HEK293 (cell line): ENCODE results near the gene CRNKL1.
A peak's percentile ranks its signal among the peaks of the same experiment; 100 is the strongest.

ENCODE experiments used
- CTCF ChIA-PET: fragments of 350-600 bp; formaldehyde crosslinking; extraction: SDS; loops from one replicate; lab custom pipeline; 2021; ENCODE audit warnings: antibody characterized with exemption; lab: Yijun Ruan, JAX
- POLR2A ChIA-PET: fragments of 300-600 bp; formaldehyde crosslinking; extraction: SDS; loops from one replicate; lab custom pipeline; 2020; ENCODE audit warnings: antibody characterized with exemption, inconsistent platforms; lab: Yijun Ruan, JAX
- H3K27ac ChIP-seq: fragments of 200-500 bp; sonication (Bioruptor generic); 2 replicates; pipeline ENCODE4 v1.5.1; 2014; ENCODE audit warnings: low read depth, low read length, control low read depth, inconsistent platforms; ENCODE audit errors: extremely low read depth
- H3K36me3 ChIP-seq, 2 experiments: fragments of 200-500 bp in 1 of 2; sonication (Bioruptor generic) in 1 of 2; 1 replicate in 1 of 2; 2 replicates in 1 of 2; pipeline ENCODE4 v1.5.1; 2014 to 2017; ENCODE audit warnings: inconsistent platforms in 2 of 2, low read length in 2 of 2; ENCODE audit not compliant: control insufficient read depth in 2 of 2, insufficient read depth in 1 of 2
- H3K4me1 ChIP-seq: fragments of 200-500 bp; sonication (Bioruptor generic); 2 replicates; pipeline ENCODE4 v1.5.1; 2014; ENCODE audit warnings: mild to moderate bottlenecking, low read length, inconsistent platforms; ENCODE audit not compliant: control insufficient read depth, insufficient read depth
- H3K4me3 ChIP-seq: 2 replicates; pipeline ENCODE4 v1.5.1; 2011; ENCODE audit warnings: low read depth, mild to moderate bottlenecking, control low read depth, low read length, moderate library complexity
- H3K9me3 ChIP-seq: fragments of 200-500 bp; sonication (Bioruptor generic); 2 replicates; pipeline ENCODE4 v1.5.1; 2014; ENCODE audit warnings: low read depth, low read length, inconsistent platforms; ENCODE audit not compliant: control insufficient read depth, insufficient read depth
- KLF9 ChIP-seq: fragments of 450-650 bp; formaldehyde crosslinking; IDR thresholded peaks from 2 replicates; pipeline ENCODE4 v1.5.1; 2016; ENCODE audit warnings: missing biosample characterization, missing genetic modification characterization, low read depth
- SP2 ChIP-seq: fragments of 450-650 bp; formaldehyde crosslinking; IDR thresholded peaks from 2 replicates; pipeline ENCODE4 v1.5.1; 2016; ENCODE audit warnings: missing biosample characterization, missing genetic modification characterization
- SP7 ChIP-seq: fragments of 450-650 bp; formaldehyde crosslinking; IDR thresholded peaks from 2 replicates; pipeline ENCODE4 v1.5.1; 2016; ENCODE audit warnings: missing biosample characterization, missing genetic modification characterization
- ZBTB10 ChIP-seq: fragments of 450-650 bp; formaldehyde crosslinking; IDR thresholded peaks from 2 replicates; pipeline ENCODE4 v1.5.1; 2016; ENCODE audit warnings: missing biosample characterization, missing genetic modification characterization
- ZNF121 ChIP-seq: fragments of 450-650 bp; formaldehyde crosslinking; IDR thresholded peaks from 2 replicates; pipeline ENCODE4 v1.5.1; 2016; ENCODE audit warnings: missing biosample characterization, missing genetic modification characterization
- ZNF140 ChIP-seq: fragments of 450-650 bp; formaldehyde crosslinking; IDR thresholded peaks from 2 replicates; pipeline ENCODE4 v1.5.1; 2016; ENCODE audit warnings: missing biosample characterization, missing genetic modification characterization
- ZNF223 ChIP-seq: fragments of 450-650 bp; formaldehyde crosslinking; IDR thresholded peaks from 2 replicates; pipeline ENCODE4 v1.5.1; 2016; ENCODE audit warnings: missing biosample characterization, missing genetic modification characterization
- ZNF280D ChIP-seq: fragments of 450-650 bp; formaldehyde crosslinking; IDR thresholded peaks from 2 replicates; pipeline ENCODE4 v1.5.1; 2016; ENCODE audit warnings: missing biosample characterization, missing genetic modification characterization
- ZNF362 ChIP-seq: fragments of 450-650 bp; formaldehyde crosslinking; IDR thresholded peaks from 2 replicates; pipeline ENCODE4 v1.5.1; 2016; ENCODE audit warnings: missing biosample characterization, missing genetic modification characterization
- ZNF391 ChIP-seq: fragments of 450-650 bp; formaldehyde crosslinking; IDR thresholded peaks from 2 replicates; pipeline ENCODE4 v1.5.1; 2016; ENCODE audit warnings: low read depth, missing biosample characterization, missing genetic modification characterization, borderline replicate concordance
- ZNF560 ChIP-seq: fragments of 450-650 bp; formaldehyde crosslinking; IDR thresholded peaks from 2 replicates; pipeline ENCODE4 v1.5.1; 2017; ENCODE audit warnings: missing biosample characterization, missing genetic modification characterization, borderline replicate concordance
- ZNF654 ChIP-seq: fragments of 450-650 bp; formaldehyde crosslinking; IDR thresholded peaks from 2 replicates; pipeline ENCODE4 v1.5.1; 2016; ENCODE audit warnings: low read depth, missing biosample characterization, missing genetic modification characterization

The CRNKL1 gene

GRCh38 chr20:19996917-19997316 is 55.3 kb downstream of the CRNKL1 start (continued):
- TF ChIP-seq ZNF280D (tag by site-specific recombination) (no peak), SP2 (tag by site-specific recombination) (no peak), ZNF121 (tag by site-specific recombination) (no peak), ZBTB10 (tag by site-specific recombination) (no peak)
- TF ChIP-seq, all 188 proteins: peak for 0

- H3K4me3 ChIP-seq = no peak overlapping the region
- H3K9me3 ChIP-seq = no peaks in the 10 kb centered on the region
- peaks cover 13% of the 10 kb centered on the region for H3K4me1 ChIP-seq
- CTCF ChIA-PET = interaction anchor here (0.7 to 0.9 kb wide), 2 partner anchors 93 to 321 kb away, joined by 3 read pairs; no protein-coding TSS in a partner anchor
- POLR2A ChIA-PET = no interaction called here
- TF ChIP-seq KLF9 (no peak), ZNF223 (tag by site-specific recombination) (no peak), ZNF140 (no peak), ZNF560 (tag by site-specific recombination) (no peak)
- H3K27ac ChIP-seq = no peak overlapping the region
- H3K36me3 ChIP-seq = peaks cover 0 to 3% of the 10 kb centered on the region in 2 experiments; a peak in 1 of 3 replicates
These were observed 56.0 kb downstream of the CRNKL1 start for GRCh38 chr20:19996222-19996621.

GRCh38 chr20:19995220-19995863 is 56.9 kb downstream of the CRNKL1 start:
- Histone ChIP-seq H3K4me3 (no peak overlapping the region), H3K4me1 (peaks cover 13% of the 10 kb centered on the region), H3K27ac (no peak overlapping the region), H3K36me3 (no peaks in the 10 kb centered on the region), H3K9me3 (no peaks in the 10 kb centered on the region)
- peak; percentile 75 for TF ChIP-seq SP7
- TF ChIP-seq ZNF391 = no peak
- peak; percentile 66 for TF ChIP-seq ZNF654 (tag by site-specific recombination)
- TF ChIP-seq ZNF362 (tag by site-specific recombination) = peak; percentile 69; the same call in 1 of the 2 replicates
- ChIA-PET CTCF (interaction anchor here (0.6 to 6.0 kb wide), 13 partner anchors 19 to 584 kb away, joined by 3 to 40 read pairs (median 4); no protein-coding TSS in a partner anchor), POLR2A (no interaction called here)
